Lung (tissue), 12 donors: ENCODE measurements around the gene NDUFAB1. TPM values are rescaled to one million over a fixed set of nuclear protein-coding genes. Genes with fewer than 3 reads are reported as not detected.

Experiments used
- ATAC-seq: fragments of 200-7000 bp; cut with Tn5 transposase; one replicate; pipeline ENCODE4 v1.9.1; 2020; ENCODE audit warnings: moderate number of reproducible peaks; ENCODE audit not compliant: insufficient read depth, low FRiP score
- DNase-seq, 3 donors: peaks; one replicate each; pipeline ENCODE4 v3.0.0-alpha.2; 2013 to 2017
- H3K27ac ChIP-seq, 2 donors: one replicate each; pipeline ENCODE4 v1.5.1; 2013; ENCODE audit warnings: mild to moderate bottlenecking in 2 of 2, moderate library complexity in 2 of 2, control low read depth in 1 of 2, inconsistent platforms in 1 of 2, low read depth in 1 of 2, low read length in 1 of 2
- H3K27me3 ChIP-seq, 3 donors: one replicate each; pipeline ENCODE4 v1.5.1; 2013; ENCODE audit warnings: low read length in 2 of 3; ENCODE audit not compliant: control insufficient read depth in 3 of 3, insufficient read depth in 3 of 3
- H3K36me3 ChIP-seq, 4 donors: one replicate each; pipeline ENCODE4 v1.5.1; 2013; ENCODE audit warnings: low read length in 4 of 4, mild to moderate bottlenecking in 1 of 4, moderate library complexity in 1 of 4; ENCODE audit not compliant: control insufficient read depth in 4 of 4, insufficient read depth in 4 of 4
- H3K4me1 ChIP-seq, 5 donors: one replicate each; pipeline ENCODE4 v1.5.1; 2013; ENCODE audit warnings: low read length in 5 of 5, mild to moderate bottlenecking in 2 of 5, moderate library complexity in 1 of 5; ENCODE audit not compliant: control insufficient read depth in 5 of 5, insufficient read depth in 5 of 5
- H3K4me3 ChIP-seq: one replicate; pipeline ENCODE4 v1.5.1; 2013; ENCODE audit warnings: mild to moderate bottlenecking, control low read depth, moderate library complexity
- H3K9ac ChIP-seq, 2 donors: one replicate each; pipeline ENCODE4 v1.5.1; 2013; ENCODE audit warnings: low read length in 2 of 2, control low read depth in 1 of 2; ENCODE audit not compliant: insufficient read depth in 1 of 2
- H3K9me3 ChIP-seq, 4 donors: one replicate each; pipeline ENCODE4 v1.5.1; 2013; ENCODE audit warnings: low read length in 3 of 4, mild to moderate bottlenecking in 1 of 4, moderate library complexity in 1 of 4; ENCODE audit not compliant: control insufficient read depth in 4 of 4, insufficient read depth in 3 of 4
- WGBS, 2 donors: extraction: QIAGEN DNeasy Blood & Tissue Kit; methylation state at CpG; one replicate each; pipeline ENCODE4 v1.1.7; 2013; 5-methylcytosine and 5-hydroxymethylcytosine counted together
- polyA plus RNA-seq, 2 donors: library from polyadenylated mRNA; stranded (reverse); fragments of 200-250 nt; gene quantifications; one replicate each; pipeline ENCODE4 v1.2.1, GENCODE V29; 2013
- total RNA-seq, 2 donors: library from RNA; depleted of rRNA in 1 of 2; stranded (reverse); fragments of >200 nt in 1 of 2; gene quantifications; one replicate each; pipeline ENCODE4 v1.2.1, GENCODE V29; 2014 to 2021
- TF ChIP-seq, protein P1 (sequence below): IDR thresholded peaks from 2 replicates; pipeline ENCODE4 v1.5.1; 2012; ENCODE audit warnings: mild to moderate bottlenecking; ENCODE audit errors: control extremely low read depth, extremely low read depth
- donor health status: control.
- donor health status: control.
- donor health status: Bipolar disorder and iron deficiency.
- donor health status: healthy.
- donor health status: DM: yes; HTN: yes; CAD: no.

The NDUFAB1 gene
- total and polyA plus RNA-seq, 4 donors = 67.4 to 127 (median 90.1) TPM

DNA sequence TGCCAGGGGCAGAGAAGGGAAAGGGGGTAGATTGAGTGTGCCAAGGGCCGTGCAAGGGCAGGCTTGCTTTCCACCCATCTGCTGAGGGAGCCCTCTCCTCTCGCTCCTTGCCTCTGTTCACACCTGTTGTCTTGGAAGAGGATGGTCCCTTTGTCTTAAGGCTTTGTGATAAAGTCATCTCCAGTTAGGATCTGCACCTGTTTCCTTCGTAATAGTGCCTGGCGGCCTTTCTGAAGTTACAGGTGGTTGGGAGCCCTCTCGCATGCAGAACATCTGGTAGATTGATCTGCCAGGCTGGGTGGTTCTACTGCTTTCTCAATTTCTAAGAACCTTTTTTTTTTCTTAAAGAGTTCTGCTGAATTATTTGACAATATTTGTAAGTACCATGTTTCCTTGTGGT, 22.3 kb downstream of the NDUFAB1 start:
- TF ChIP-seq, protein P1, sequence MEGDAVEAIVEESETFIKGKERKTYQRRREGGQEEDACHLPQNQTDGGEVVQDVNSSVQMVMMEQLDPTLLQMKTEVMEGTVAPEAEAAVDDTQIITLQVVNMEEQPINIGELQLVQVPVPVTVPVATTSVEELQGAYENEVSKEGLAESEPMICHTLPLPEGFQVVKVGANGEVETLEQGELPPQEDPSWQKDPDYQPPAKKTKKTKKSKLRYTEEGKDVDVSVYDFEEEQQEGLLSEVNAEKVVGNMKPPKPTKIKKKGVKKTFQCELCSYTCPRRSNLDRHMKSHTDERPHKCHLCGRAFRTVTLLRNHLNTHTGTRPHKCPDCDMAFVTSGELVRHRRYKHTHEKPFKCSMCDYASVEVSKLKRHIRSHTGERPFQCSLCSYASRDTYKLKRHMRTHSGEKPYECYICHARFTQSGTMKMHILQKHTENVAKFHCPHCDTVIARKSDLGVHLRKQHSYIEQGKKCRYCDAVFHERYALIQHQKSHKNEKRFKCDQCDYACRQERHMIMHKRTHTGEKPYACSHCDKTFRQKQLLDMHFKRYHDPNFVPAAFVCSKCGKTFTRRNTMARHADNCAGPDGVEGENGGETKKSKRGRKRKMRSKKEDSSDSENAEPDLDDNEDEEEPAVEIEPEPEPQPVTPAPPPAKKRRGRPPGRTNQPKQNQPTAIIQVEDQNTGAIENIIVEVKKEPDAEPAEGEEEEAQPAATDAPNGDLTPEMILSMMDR = no peak
- H3K27me3 ChIP-seq = no peaks in the 10 kb centered on the region
- ATAC-seq = no peak
- H3K9me3 ChIP-seq = no peaks in the 10 kb centered on the region
- no peak overlapping the region for H3K9ac ChIP-seq
- no peak overlapping the region for H3K27ac ChIP-seq
- peaks cover 0 to 4% (median 0%) of the 10 kb centered on the region in 5 donors for H3K4me1 ChIP-seq
- peaks cover 21 to 31% (median 25%) of the 10 kb centered on the region in 4 donors for H3K36me3 ChIP-seq
- no peak overlapping the region for H3K4me3 ChIP-seq
- 90 to 93% methylated on average over 5 of the region's 5 CpGs for WGBS, 2 donors
- no peak for DNase-seq

DNA sequence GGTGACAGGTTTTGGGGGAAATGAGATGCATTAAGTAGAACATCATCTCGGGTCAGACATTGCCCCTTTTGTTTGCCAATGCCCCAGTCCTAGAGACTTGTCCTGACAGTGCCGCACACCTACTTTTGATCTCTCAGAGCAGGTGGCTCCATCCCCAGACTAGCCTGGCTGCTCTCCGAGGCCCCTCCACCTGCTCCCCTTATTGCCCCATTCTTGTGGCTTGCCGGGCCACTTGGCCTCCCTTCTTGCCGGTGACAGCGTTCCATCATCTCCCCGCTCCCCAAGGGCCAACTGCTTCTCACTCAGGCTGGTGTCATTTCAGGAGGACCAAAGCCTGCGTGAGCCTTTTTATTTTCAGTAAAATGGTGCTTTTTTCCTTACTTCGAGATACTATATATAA, 23.7 kb downstream of the NDUFAB1 start:
- Histone ChIP-seq H3K9ac (no peak overlapping the region), H3K36me3 (peaks cover 25 to 35% (median 30%) of the 10 kb centered on the region in 4 donors), H3K27me3 (no peaks in the 10 kb centered on the region), H3K27ac (no peak overlapping the region), H3K9me3 (no peaks in the 10 kb centered on the region), H3K4me3 (no peak overlapping the region), H3K4me1 (no peaks in the 10 kb centered on the region)
- no peak for DNase-seq
- no peak for ATAC-seq
- WGBS, 2 donors = 95 to 96% methylated on average over 9 of the region's 9 CpGs
- TF ChIP-seq, protein P1 = no peak

DNA sequence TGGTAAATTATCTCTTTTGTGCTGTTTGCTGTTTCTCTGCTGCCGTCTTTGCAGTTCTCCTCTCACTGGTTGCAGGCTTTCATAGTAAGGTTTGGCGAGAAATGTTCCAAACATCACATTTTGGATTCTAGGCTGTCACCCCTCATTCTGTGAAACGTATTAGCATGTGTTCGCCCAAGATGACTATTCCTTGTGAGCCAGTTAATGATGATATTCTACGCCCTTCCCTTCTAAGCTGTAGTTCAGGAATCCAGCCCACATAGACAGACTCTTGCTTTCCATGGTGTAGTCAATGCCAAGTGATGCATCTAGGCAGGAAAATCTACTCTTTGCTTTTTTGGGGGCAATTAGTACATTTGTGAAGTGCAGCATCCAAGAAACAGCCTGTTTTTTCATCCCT, 24.2 kb downstream of the NDUFAB1 start:
- H3K36me3 ChIP-seq = peaks cover 30 to 37% (median 34%) of the 10 kb centered on the region in 4 donors

More for the DNA sequence above, 24.2 kb downstream of the NDUFAB1 start:
- Histone ChIP-seq H3K9ac (no peak overlapping the region), H3K4me3 (no peak overlapping the region), H3K9me3 (no peaks in the 10 kb centered on the region), H3K4me1 (no peaks in the 10 kb centered on the region), H3K27me3 (no peaks in the 10 kb centered on the region), H3K27ac (no peak overlapping the region)
- ATAC-seq (no peak), DNase-seq (no peak)
- TF ChIP-seq, protein P1 = no peak
- WGBS, 2 donors = 95 to 96% methylated on average over 5 of the region's 5 CpGs
